HepG2 (cell line): Measurements from ENCODE around the gene PIGO. TPM values are rescaled to one million over a fixed set of nuclear protein-coding genes. Genes with fewer than 3 reads are reported as not detected.

ENCODE experiments used
- AGO1 ChIP-seq: fragments of 200-400 bp; formaldehyde crosslinking; IDR thresholded peaks from 2 replicates; pipeline ENCODE4 v1.6.1; 2017; ENCODE audit warnings: mild to moderate bottlenecking, low read depth, low read length, moderate library complexity; ENCODE audit not compliant: poor library complexity, severe bottlenecking
- ARHGAP35 ChIP-seq: sonication (generic); formaldehyde crosslinking; IDR thresholded peaks from 2 replicates; pipeline ENCODE4 v1.9.0; 2022; ENCODE audit warnings: mild to moderate bottlenecking, inconsistent platforms, moderate library complexity, missing genetic modification reagents, borderline replicate concordance
- ARNT2 ChIP-seq: sonication (generic); formaldehyde crosslinking; IDR thresholded peaks from 2 replicates; pipeline ENCODE4 v1.8.0; 2022; ENCODE audit warnings: mild to moderate bottlenecking, low read depth, missing genetic modification reagents, moderate library complexity
- ARNTL ChIP-seq: sonication (generic); formaldehyde crosslinking; IDR thresholded peaks from 2 replicates; pipeline ENCODE4 v1.4.0; 2020; ENCODE audit warnings: mild to moderate bottlenecking, missing genetic modification reagents
- BRD4 ChIP-seq: sonication (generic); formaldehyde crosslinking; IDR thresholded peaks from 2 replicates; pipeline ENCODE4 v1.4.0; 2020; ENCODE audit warnings: missing genetic modification reagents
- CBFB ChIP-seq: sonication (generic); formaldehyde crosslinking; IDR thresholded peaks from 2 replicates; pipeline ENCODE4 v1.4.0; 2020; ENCODE audit warnings: missing genetic modification reagents
- GZF1 ChIP-seq: sonication (generic); formaldehyde crosslinking; IDR thresholded peaks from 2 replicates; pipeline ENCODE4 v1.5.1; 2020; ENCODE audit warnings: mild to moderate bottlenecking, missing genetic modification reagents
- JDP2 ChIP-seq: sonication (generic); formaldehyde crosslinking; IDR thresholded peaks from 2 replicates; pipeline ENCODE4 v1.8.1; 2022; ENCODE audit warnings: missing genetic modification reagents, borderline replicate concordance
- KDM4B ChIP-seq: sonication (generic); formaldehyde crosslinking; IDR thresholded peaks from 2 replicates; pipeline ENCODE4 v1.4.0; 2020; ENCODE audit warnings: missing genetic modification reagents
- KLF9 ChIP-seq: IDR thresholded peaks from 2 replicates; pipeline ENCODE4 v1.6.1; 2016; ENCODE audit warnings: low read depth
- KMT2A ChIP-seq: sonication (generic); formaldehyde crosslinking; IDR thresholded peaks from 2 replicates; pipeline ENCODE4 v1.4.0; 2020; ENCODE audit warnings: missing genetic modification reagents
- MAFG ChIP-seq: sonication (generic); formaldehyde crosslinking; IDR thresholded peaks from 2 replicates; pipeline ENCODE4 v1.5.1; 2020; ENCODE audit warnings: mild to moderate bottlenecking, missing genetic modification reagents
- MBD4 ChIP-seq: IDR thresholded peaks from 2 replicates; pipeline ENCODE4 v1.6.1; 2012; ENCODE audit warnings: low read length, inconsistent platforms, borderline replicate concordance
- RBM39 ChIP-seq: fragments of 200-400 bp; formaldehyde crosslinking; IDR thresholded peaks from one replicate; pipeline ENCODE4 v1.6.1; 2018; ENCODE audit warnings: antibody characterized with exemption, mild to moderate bottlenecking, low read depth, low read length; ENCODE audit not compliant: poor library complexity, severe bottlenecking
- RXRB ChIP-seq: IDR thresholded peaks from 2 replicates; pipeline ENCODE4 v1.6.1; 2016; ENCODE audit warnings: borderline replicate concordance, missing genetic modification reagents, missing compliant biosample characterization
- SUZ12 ChIP-seq: fragments of 150-350 bp; IDR thresholded peaks from 2 replicates; pipeline ENCODE4 v1.6.1; 2014; ENCODE audit warnings: low read depth, low read length
- ZNF101 ChIP-seq: sonication (generic); formaldehyde crosslinking; IDR thresholded peaks from 2 replicates; pipeline ENCODE4 v1.4.0; 2020; ENCODE audit warnings: mild to moderate bottlenecking, low read depth, missing genetic modification reagents, borderline replicate concordance
- ZNF296 ChIP-seq: sonication (generic); formaldehyde crosslinking; conservative IDR thresholded peaks from 2 replicates; pipeline ENCODE4 v1.5.0; 2020; ENCODE audit warnings: mild to moderate bottlenecking, missing genetic modification reagents
- ZNF329 ChIP-seq: sonication (generic); formaldehyde crosslinking; IDR thresholded peaks from 2 replicates; pipeline ENCODE4 v1.9.0; 2021; ENCODE audit warnings: low read depth, mild to moderate bottlenecking, missing genetic modification reagents
- ZNF337 ChIP-seq: sonication (generic); formaldehyde crosslinking; IDR thresholded peaks from 2 replicates; pipeline ENCODE4 v1.5.1; 2020; ENCODE audit warnings: missing genetic modification reagents, low read depth, mild to moderate bottlenecking, borderline replicate concordance
- ZNF562 ChIP-seq: sonication (generic); formaldehyde crosslinking; IDR thresholded peaks from 2 replicates; pipeline ENCODE4 v1.8.0; 2022; ENCODE audit warnings: missing genetic modification reagents, borderline replicate concordance
- ZNF703 ChIP-seq: sonication (generic); formaldehyde crosslinking; IDR thresholded peaks from 2 replicates; pipeline ENCODE4 v1.5.1; 2020; ENCODE audit warnings: missing genetic modification reagents, mild to moderate bottlenecking, moderate library complexity, borderline replicate concordance
- ZNF713 ChIP-seq: sonication (generic); formaldehyde crosslinking; IDR thresholded peaks from 2 replicates; pipeline ENCODE4 v1.4.0; 2020; ENCODE audit warnings: mild to moderate bottlenecking, missing genetic modification reagents
- polyA plus RNA-seq, 8 experiments: library from polyadenylated mRNA; depleted of rRNA in 3 of 8; stranded (reverse) in 7 of 8; unstranded in 1 of 8; fragments of >200 nt; fragmentation: Illumina TruSeq in 4 of 8; extraction: Trizol in 4 of 8; gene quantifications; 2 replicates each; pipeline versions ENCODE4 v1.2.1 to v1.2.3, GENCODE V29; 2011 to 2016; ENCODE audit warnings: low read depth in 4 of 8, missing spikeins in 1 of 8, mixed read lengths in 1 of 8; ENCODE audit not compliant: insufficient read depth in 1 of 8
- total RNA-seq, 5 experiments: library from RNA; depleted of rRNA; stranded (reverse); fragments of >200 nt; fragmentation: Illumina TruSeq; extraction: Trizol; gene quantifications; 2 replicates each; pipeline ENCODE4 v1.2.3, GENCODE V29; 2016; ENCODE audit warnings: low read depth in 1 of 5
- TF ChIP-seq, protein P1 (sequence below): IDR thresholded peaks from 2 replicates; pipeline ENCODE4 v1.6.1; 2016; ENCODE audit warnings: missing genetic modification reagents, missing compliant biosample characterization
- TF ChIP-seq, protein P2 (sequence below): IDR thresholded peaks from 2 replicates; pipeline ENCODE4 v1.6.1; 2016; ENCODE audit warnings: low read depth, borderline replicate concordance
- TF ChIP-seq, protein P3 (sequence below): sonication (generic); formaldehyde crosslinking; IDR thresholded peaks from 2 replicates; pipeline ENCODE4 v1.8.0; 2022; ENCODE audit warnings: missing genetic modification reagents, mild to moderate bottlenecking, borderline replicate concordance
- TF ChIP-seq, protein P4 (sequence below): sonication (generic); formaldehyde crosslinking; conservative IDR thresholded peaks from 2 replicates; pipeline ENCODE4 v1.5.0; 2020; ENCODE audit warnings: missing genetic modification reagents

PIGO gene
- total and polyA plus RNA-seq, 2 of the 13 experiments (the other 11 are each of a cell fraction or from before 2014, with no cell fraction given), result 20.5 to 26.2 TPM

- TF ChIP-seq KMT2A (CRISPR knock-in tag), result no peak
- TF ChIP-seq, protein P1, sequence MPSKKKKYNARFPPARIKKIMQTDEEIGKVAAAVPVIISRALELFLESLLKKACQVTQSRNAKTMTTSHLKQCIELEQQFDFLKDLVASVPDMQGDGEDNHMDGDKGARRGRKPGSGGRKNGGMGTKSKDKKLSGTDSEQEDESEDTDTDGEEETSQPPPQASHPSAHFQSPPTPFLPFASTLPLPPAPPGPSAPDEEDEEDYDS (CRISPR knock-in tag), result peak; percentile 59; the same call in 1 of the 2 replicates
- TF ChIP-seq ZNF101 (CRISPR knock-in tag), result no peak
- TF ChIP-seq, protein P2, sequence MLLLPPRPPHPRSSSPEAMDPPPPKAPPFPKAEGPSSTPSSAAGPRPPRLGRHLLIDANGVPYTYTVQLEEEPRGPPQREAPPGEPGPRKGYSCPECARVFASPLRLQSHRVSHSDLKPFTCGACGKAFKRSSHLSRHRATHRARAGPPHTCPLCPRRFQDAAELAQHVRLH (CRISPR knock-in tag), result peak; percentile 73; the same call in 1 of the 2 replicates
- TF ChIP-seq ZNF562 (CRISPR knock-in tag), result no peak
- no peak for TF ChIP-seq JDP2 (CRISPR knock-in tag)
- no peak for TF ChIP-seq ZNF703 (CRISPR knock-in tag)
- no peak for TF ChIP-seq ZNF329 (CRISPR knock-in tag)
- no peak; the same call in 1 of the 2 replicates for TF ChIP-seq KDM4B (CRISPR knock-in tag)
- TF ChIP-seq RXRB (CRISPR knock-in tag), result no peak
- TF ChIP-seq AGO1, result peak; percentile 48
- TF ChIP-seq, protein P3, sequence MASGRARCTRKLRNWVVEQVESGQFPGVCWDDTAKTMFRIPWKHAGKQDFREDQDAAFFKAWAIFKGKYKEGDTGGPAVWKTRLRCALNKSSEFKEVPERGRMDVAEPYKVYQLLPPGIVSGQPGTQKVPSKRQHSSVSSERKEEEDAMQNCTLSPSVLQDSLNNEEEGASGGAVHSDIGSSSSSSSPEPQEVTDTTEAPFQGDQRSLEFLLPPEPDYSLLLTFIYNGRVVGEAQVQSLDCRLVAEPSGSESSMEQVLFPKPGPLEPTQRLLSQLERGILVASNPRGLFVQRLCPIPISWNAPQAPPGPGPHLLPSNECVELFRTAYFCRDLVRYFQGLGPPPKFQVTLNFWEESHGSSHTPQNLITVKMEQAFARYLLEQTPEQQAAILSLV, result peak; percentile 53; the same call in 1 of the 2 replicates
- peak; percentile 55; the same call in 1 of the 2 replicates for TF ChIP-seq SUZ12
- TF ChIP-seq ZNF296 (CRISPR knock-in tag), result no peak
- no peak for TF ChIP-seq MBD4
- TF ChIP-seq GZF1 (CRISPR knock-in tag), result no peak
- TF ChIP-seq CBFB (CRISPR knock-in tag), result peak; percentile 72
- TF ChIP-seq KLF9 (CRISPR knock-in tag), result peak; percentile 93
- peak; percentile 74; the same call in 1 of the 2 replicates for TF ChIP-seq ARNT2 (CRISPR knock-in tag)
- no peak for TF ChIP-seq ZNF713 (CRISPR knock-in tag)
- TF ChIP-seq, protein P4, sequence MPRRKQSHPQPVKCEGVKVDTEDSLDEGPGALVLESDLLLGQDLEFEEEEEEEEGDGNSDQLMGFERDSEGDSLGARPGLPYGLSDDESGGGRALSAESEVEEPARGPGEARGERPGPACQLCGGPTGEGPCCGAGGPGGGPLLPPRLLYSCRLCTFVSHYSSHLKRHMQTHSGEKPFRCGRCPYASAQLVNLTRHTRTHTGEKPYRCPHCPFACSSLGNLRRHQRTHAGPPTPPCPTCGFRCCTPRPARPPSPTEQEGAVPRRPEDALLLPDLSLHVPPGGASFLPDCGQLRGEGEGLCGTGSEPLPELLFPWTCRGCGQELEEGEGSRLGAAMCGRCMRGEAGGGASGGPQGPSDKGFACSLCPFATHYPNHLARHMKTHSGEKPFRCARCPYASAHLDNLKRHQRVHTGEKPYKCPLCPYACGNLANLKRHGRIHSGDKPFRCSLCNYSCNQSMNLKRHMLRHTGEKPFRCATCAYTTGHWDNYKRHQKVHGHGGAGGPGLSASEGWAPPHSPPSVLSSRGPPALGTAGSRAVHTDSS, result no peak
- no peak for TF ChIP-seq MAFG (CRISPR knock-in tag)
- 0 out of 2 replicates have a peak, but pooled peaks have one; percentile 30 for TF ChIP-seq ARNTL
- TF ChIP-seq RBM39, result peak; percentile 28
- TF ChIP-seq BRD4, result no peak
- TF ChIP-seq ZNF337, result no peak
- TF ChIP-seq ARHGAP35 (CRISPR knock-in tag), result peak; percentile 79; the same call in 1 of the 2 replicates
These were observed 16.7 kb downstream of the PIGO start, which contains the start of gene FANCG (continued) for GRCh38 chr9:35079426-35080341.
